HepG2 (cell line): ENCODE data around the gene SRSF7. TPM values are rescaled to one million over a fixed set of nuclear protein-coding genes. Genes with fewer than 3 reads are reported as not detected.

Source experiments
- AGO1 ChIP-seq: fragments of 200-400 bp; formaldehyde crosslinking; IDR thresholded peaks from 2 replicates; pipeline ENCODE4 v1.6.1; 2017; ENCODE audit warnings: mild to moderate bottlenecking, low read depth, low read length, moderate library complexity; ENCODE audit not compliant: poor library complexity, severe bottlenecking
- ATF2 ChIP-seq: sonication (generic); formaldehyde crosslinking; IDR thresholded peaks from 2 replicates; pipeline ENCODE4 v1.4.0; 2020; ENCODE audit warnings: missing genetic modification reagents
- CEBPG ChIP-seq: IDR thresholded peaks from 2 replicates; pipeline ENCODE4 v1.6.1; 2016
- EZH2 ChIP-seq: conservative IDR thresholded peaks from 2 replicates; pipeline ENCODE4 v1.6.1; 2012; ENCODE audit warnings: mild to moderate bottlenecking, low read depth, low read length, moderate library complexity
- GATA4 ChIP-seq: sonication (generic); IDR thresholded peaks from 2 replicates; pipeline ENCODE4 v1.6.1; 2016; ENCODE audit warnings: antibody characterized with exemption, low read depth, borderline replicate concordance
- HMGXB3 ChIP-seq: sonication (generic); formaldehyde crosslinking; IDR thresholded peaks from 2 replicates; pipeline ENCODE4 v1.4.0; 2020; ENCODE audit warnings: missing genetic modification reagents, borderline replicate concordance
- IRF9 ChIP-seq: sonication (generic); formaldehyde crosslinking; IDR thresholded peaks from 2 replicates; pipeline ENCODE4 v1.8.0; 2022; ENCODE audit warnings: missing genetic modification reagents, mild to moderate bottlenecking, borderline replicate concordance
- NFIC ChIP-seq: IDR thresholded peaks from 2 replicates; pipeline ENCODE4 v1.6.1; 2012; ENCODE audit warnings: mild to moderate bottlenecking, low read length, inconsistent platforms
- SNAI1 ChIP-seq: sonication (generic); formaldehyde crosslinking; IDR thresholded peaks from 2 replicates; pipeline ENCODE4 v1.5.0; 2020; ENCODE audit warnings: mild to moderate bottlenecking, missing genetic modification reagents, borderline replicate concordance
- TOPORS ChIP-seq: sonication (generic); formaldehyde crosslinking; IDR thresholded peaks from 2 replicates; pipeline ENCODE4 v1.8.0; 2023; ENCODE audit warnings: mild to moderate bottlenecking, missing genetic modification reagents
- YEATS2 ChIP-seq: sonication (generic); formaldehyde crosslinking; IDR thresholded peaks from 2 replicates; pipeline ENCODE4 v1.4.0; 2020; ENCODE audit warnings: missing genetic modification reagents, borderline replicate concordance
- ZNF3 ChIP-seq: IDR thresholded peaks from 2 replicates; pipeline ENCODE4 v1.7.0; 2017; ENCODE audit warnings: inconsistent platforms
- ZNF317 ChIP-seq: sonication (generic); formaldehyde crosslinking; IDR thresholded peaks from 2 replicates; pipeline ENCODE4 v1.5.0; 2020; ENCODE audit warnings: mild to moderate bottlenecking, missing genetic modification reagents
- ZNF605 ChIP-seq: sonication (generic); formaldehyde crosslinking; IDR thresholded peaks from 2 replicates; pipeline ENCODE4 v1.8.0; 2022; ENCODE audit warnings: mild to moderate bottlenecking, missing genetic modification reagents
- ZNF710 ChIP-seq: sonication (generic); formaldehyde crosslinking; IDR thresholded peaks from 2 replicates; pipeline ENCODE4 v1.5.0; 2020; ENCODE audit warnings: mild to moderate bottlenecking, missing genetic modification reagents, borderline replicate concordance
- ZNF772 ChIP-seq: sonication (generic); formaldehyde crosslinking; IDR thresholded peaks from 2 replicates; pipeline ENCODE4 v1.5.0; 2020; ENCODE audit warnings: mild to moderate bottlenecking, missing genetic modification reagents
- polyA plus RNA-seq, 8 experiments: library from polyadenylated mRNA; depleted of rRNA in 3 of 8; stranded (reverse) in 7 of 8; unstranded in 1 of 8; fragments of >200 nt; fragmentation: Illumina TruSeq in 4 of 8; extraction: Trizol in 4 of 8; gene quantifications; 2 replicates each; pipeline versions ENCODE4 v1.2.1 to v1.2.3, GENCODE V29; 2011 to 2016; ENCODE audit warnings: low read depth in 4 of 8, missing spikeins in 1 of 8, mixed read lengths in 1 of 8; ENCODE audit not compliant: insufficient read depth in 1 of 8
- total RNA-seq, 5 experiments: library from RNA; depleted of rRNA; stranded (reverse); fragments of >200 nt; fragmentation: Illumina TruSeq; extraction: Trizol; gene quantifications; 2 replicates each; pipeline ENCODE4 v1.2.3, GENCODE V29; 2016; ENCODE audit warnings: low read depth in 1 of 5

Gene SRSF7
- total and polyA plus RNA-seq, 2 of the 13 experiments (the other 11 are each of a cell fraction or from before 2014, with no cell fraction given), result 172 to 275 TPM

- TF ChIP-seq SNAI1 (peak; percentile 22; the same call in 1 of the 2 replicates), EZH2 (no peak), ATF2 (CRISPR knock-in tag) (no peak), ZNF317 (CRISPR knock-in tag) (peak; percentile 82), TOPORS (CRISPR knock-in tag) (no peak), NFIC (0 out of 2 replicates have a peak, but pooled peaks have one; percentile 43), ZNF605 (CRISPR knock-in tag) (peak; percentile 85), ZNF3 (CRISPR knock-in tag) (0 out of 2 replicates have a peak, but pooled peaks have one; percentile 28), ZNF710 (CRISPR knock-in tag) (peak; percentile 11; the same call in 1 of the 2 replicates), AGO1 (no peak), IRF9 (no peak), ZNF772 (CRISPR knock-in tag) (no peak), GATA4 (no peak), HMGXB3 (no peak; the same call in 1 of the 2 replicates), YEATS2 (no peak), CEBPG (CRISPR knock-in tag) (no peak)
Measured at GRCh38 chr2:38751596-38752410, 642 bp upstream of the SRSF7 start (continued).
